ENCODE data around the gene SHB. TPM values are rescaled to one million over a fixed set of nuclear protein-coding genes. Genes with fewer than 3 reads are reported as not detected.

SHB gene
- total and polyA plus RNA-seq, 2 of the 13 experiments (the other 11 are each of a cell fraction or from before 2014, with no cell fraction given) = 19.4 to 20.7 TPM

GRCh38 chr9:37914154-37914551, 154.9 kb downstream of the SHB start:
- Histone ChIP-seq H3K4me3 (replicated peaks in 1 of 3; ENCODE audit: insufficient read depth in 1 of 3, low read depth in 2 of 3, low read length in 3 of 3) (no peak overlapping the region), H3K36me3 (replicated peaks in 1 of 2; ENCODE audit: control insufficient read depth in 1 of 2, insufficient read depth in 2 of 2, low read length in 2 of 2) (peaks cover 15 to 20% of the 10 kb centered on the region in 2 experiments; a peak in 4 of 5 replicates), H4K20me1 (ENCODE audit: insufficient read depth, low read length) (no peaks in the 10 kb centered on the region), H3K27me3 (ENCODE audit: control insufficient read depth in 1 of 2, insufficient read depth in 2 of 2, low read length in 2 of 2) (no peaks in the 10 kb centered on the region), H3K9me3 (ENCODE audit: low read length) (no peaks in the 10 kb centered on the region), H3K4me2 (ENCODE audit: low read depth, low read length) (no peak overlapping the region), H3K79me2 (ENCODE audit: insufficient read depth, low read length) (no peaks in the 10 kb centered on the region), H2AFZ (ENCODE audit: low read length) (no peak overlapping the region), H3K4me1 (ENCODE audit: insufficient read depth, low read length) (peaks cover 11% of the 10 kb centered on the region), H3K9ac (ENCODE audit: insufficient read depth, low read depth, low read length) (no peak overlapping the region), H3K27ac (ENCODE audit: extremely low read length, insufficient read depth, low read length) (no peak overlapping the region)
- ATAC-seq = peak; percentile 7
- in situ Hi-C loops (cut with HindIII; ENCODE audit: extremely low pct_ligation_motif_present, low pct_unique_long_range_greater_than_20kb) (loop anchor here (5.0 to 25.0 kb wide), 2 partner anchors 248 to 427 kb away; partner anchors contain the start of gene POLR1E), intact Hi-C loops (cut with micrococcal nuclease; ENCODE audit: unreplicated experiment) (loop anchor here (5.0 kb wide), 3 partner anchors 53 to 448 kb away; no protein-coding TSS in a partner anchor)
- no peak for FAIRE-seq
- ChIA-PET POLR2A (interaction anchor here (0.7 to 1.4 kb wide), 5 partner anchors 95 to 157 kb away, joined by 3 to 5 read pairs (median 5); no protein-coding TSS in a partner anchor), CTCF (ENCODE audit: low intra/inter-chr PET ratio, low total read pairs) (interaction anchor here (0.8 to 2.9 kb wide), 6 partner anchors 10 to 432 kb away, joined by 3 to 19 read pairs (median 4); partner anchors contain the start of gene SLC25A51)
- WGBS (ENCODE audit: low lambda C conversion rate) = 86% methylated on average over 8 of the region's 8 CpGs
- DNase-seq (ENCODE audit: low spot score) = no peak
- no TSS peak for BruUV-seq (replicated peaks)
- TF ChIP-seq TBP (CRISPR knock-in tag; IDR thresholded peaks at IDR 0.05) = no peak
- TF ChIP-seq ZNF777 (CRISPR knock-in tag; IDR thresholded peaks at IDR 0.05) = no peak
- no peak for TF ChIP-seq MAZ (IDR thresholded peaks at IDR 0.05; ENCODE audit: borderline replicate concordance, low read depth, low read length)
- peak; percentile 12; the same call in 1 of the 2 replicates for TF ChIP-seq MAZ (CRISPR knock-in tag; IDR thresholded peaks at IDR 0.05; ENCODE audit: low read depth)
- no peak for TF ChIP-seq ZNF510 (CRISPR knock-in tag; IDR thresholded peaks at IDR 0.05; ENCODE audit: low read depth)
- TF ChIP-seq ZBTB26 (CRISPR knock-in tag; IDR thresholded peaks at IDR 0.05; ENCODE audit: borderline replicate concordance) = no peak
- TF ChIP-seq, protein P1, sequence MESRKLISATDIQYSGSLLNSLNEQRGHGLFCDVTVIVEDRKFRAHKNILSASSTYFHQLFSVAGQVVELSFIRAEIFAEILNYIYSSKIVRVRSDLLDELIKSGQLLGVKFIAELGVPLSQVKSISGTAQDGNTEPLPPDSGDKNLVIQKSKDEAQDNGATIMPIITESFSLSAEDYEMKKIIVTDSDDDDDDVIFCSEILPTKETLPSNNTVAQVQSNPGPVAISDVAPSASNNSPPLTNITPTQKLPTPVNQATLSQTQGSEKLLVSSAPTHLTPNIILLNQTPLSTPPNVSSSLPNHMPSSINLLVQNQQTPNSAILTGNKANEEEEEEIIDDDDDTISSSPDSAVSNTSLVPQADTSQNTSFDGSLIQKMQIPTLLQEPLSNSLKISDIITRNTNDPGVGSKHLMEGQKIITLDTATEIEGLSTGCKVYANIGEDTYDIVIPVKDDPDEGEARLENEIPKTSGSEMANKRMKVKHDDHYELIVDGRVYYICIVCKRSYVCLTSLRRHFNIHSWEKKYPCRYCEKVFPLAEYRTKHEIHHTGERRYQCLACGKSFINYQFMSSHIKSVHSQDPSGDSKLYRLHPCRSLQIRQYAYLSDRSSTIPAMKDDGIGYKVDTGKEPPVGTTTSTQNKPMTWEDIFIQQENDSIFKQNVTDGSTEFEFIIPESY (CRISPR knock-in tag; IDR thresholded peaks at IDR 0.05) = peak; percentile 29; the same call in 1 of the 2 replicates
- no peak for TF ChIP-seq BRD4 (CRISPR knock-in tag; IDR thresholded peaks at IDR 0.05)
- peak; percentile 73 for TF ChIP-seq AGO2 (optimal IDR thresholded peaks at IDR 0.05; ENCODE audit: low read depth, low read length)
- TF ChIP-seq RBM22 (optimal IDR thresholded peaks at IDR 0.05; ENCODE audit: low read length) = peak; percentile 1
- no peak for TF ChIP-seq PREB (CRISPR knock-in tag; IDR thresholded peaks at IDR 0.05)
- TF ChIP-seq EZH2 (conservative IDR thresholded peaks at IDR 0.05; ENCODE audit: low read depth, low read length) = no peak
- no peak for TF ChIP-seq IKZF4 (CRISPR knock-in tag; IDR thresholded peaks at IDR 0.05; ENCODE audit: borderline replicate concordance, low read depth, not compliant biosample characterization)
- TF ChIP-seq, protein P2, sequence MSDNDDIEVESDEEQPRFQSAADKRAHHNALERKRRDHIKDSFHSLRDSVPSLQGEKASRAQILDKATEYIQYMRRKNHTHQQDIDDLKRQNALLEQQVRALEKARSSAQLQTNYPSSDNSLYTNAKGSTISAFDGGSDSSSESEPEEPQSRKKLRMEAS (IDR thresholded peaks at IDR 0.05) = no peak
- peak; percentile 12; the same call in 1 of the 2 replicates for TF ChIP-seq ZC3H13 (CRISPR knock-in tag; IDR thresholded peaks at IDR 0.05)
- 0 out of 2 replicates have a peak, but pooled peaks have one; percentile 24 for TF ChIP-seq HNRNPL (IDR thresholded peaks at IDR 0.05; ENCODE audit: low read depth, low read length)
- TF ChIP-seq CAMTA2 (CRISPR knock-in tag; IDR thresholded peaks at IDR 0.05; ENCODE audit: borderline replicate concordance) = no peak
- 0 out of 2 replicates have a peak, but pooled peaks have one; percentile 25 for TF ChIP-seq SP4 (CRISPR knock-in tag; IDR thresholded peaks at IDR 0.05)
- TF ChIP-seq BCL6 (CRISPR knock-in tag; IDR thresholded peaks at IDR 0.05) = no peak
- 0 out of 4 replicates have a peak, but pooled peaks of 1 of the 2 experiments have one; percentile 11 for TF ChIP-seq POLR2A (IDR thresholded peaks at IDR 0.05; ENCODE audit: insufficient read depth in 1 of 2, low read depth in 2 of 2, low read length in 2 of 2)
- TF ChIP-seq HNRNPUL1 (IDR thresholded peaks at IDR 0.05; ENCODE audit: low read depth, low read length) = no peak
- TF ChIP-seq POLR2AphosphoS2 (IDR thresholded peaks at IDR 0.05; ENCODE audit: low read depth, low read length) = no peak

Measured in HepG2 (cell line).